MM.1S (cell line): Measurements from ENCODE around the gene DUSP18.

Experiments
- DNase-seq: peaks from one replicate; pipeline ENCODE4 v3.0.0-alpha.2; 2015
- H2AFZ ChIP-seq: fragments of 300-600 bp; sonication (generic); 2 replicates; pipeline ENCODE4 v1.6.0; 2016; ENCODE audit warnings: antibody characterized with exemption, low read length
- H3F3A ChIP-seq: fragments of 300-600 bp; sonication (generic); 2 replicates; pipeline ENCODE4 v1.6.1; 2016; ENCODE audit warnings: mild to moderate bottlenecking, antibody characterized with exemption, low read length, moderate library complexity, mixed read lengths; ENCODE audit not compliant: insufficient read depth
- H3K27ac ChIP-seq: fragments of 300-600 bp; sonication (generic); 2 replicates; pipeline ENCODE4 v1.5.1; 2016; ENCODE audit warnings: mild to moderate bottlenecking, low read length
- H3K27me3 ChIP-seq: fragments of 300-600 bp; sonication (generic); replicated peaks from 2 replicates; pipeline ENCODE4 v1.6.0; 2016; ENCODE audit warnings: low read length; ENCODE audit not compliant: insufficient read depth
- H3K36me3 ChIP-seq: fragments of 300-600 bp; sonication (generic); replicated peaks from 2 replicates; pipeline ENCODE4 v1.6.1; 2016; ENCODE audit warnings: mild to moderate bottlenecking, low read length, mixed read lengths; ENCODE audit not compliant: insufficient read depth
- H3K4me1 ChIP-seq: fragments of 300-600 bp; sonication (generic); 2 replicates; pipeline ENCODE4 v1.6.1; 2016; ENCODE audit warnings: low read length, mixed read lengths
- H3K4me2 ChIP-seq: fragments of 300-600 bp; sonication (generic); 2 replicates; pipeline ENCODE4 v1.6.0; 2016; ENCODE audit warnings: low read depth, low read length
- H3K4me3 ChIP-seq: fragments of 300-600 bp; sonication (generic); 2 replicates; pipeline ENCODE4 v1.5.1; 2016; ENCODE audit warnings: low read length, mixed read lengths
- H3K79me2 ChIP-seq: fragments of 300-600 bp; sonication (generic); 2 replicates; pipeline ENCODE4 v1.6.1; 2016; ENCODE audit warnings: mixed run types, low read length, mixed read lengths
- H3K9ac ChIP-seq: fragments of 300-600 bp; sonication (generic); 2 replicates; pipeline ENCODE4 v1.6.1; 2016; ENCODE audit warnings: low read length, mixed read lengths
- H3K9me2 ChIP-seq: fragments of 300-600 bp; sonication (generic); replicated peaks from 2 replicates; pipeline ENCODE4 v1.6.1; 2016; ENCODE audit warnings: mild to moderate bottlenecking, low read length, mixed read lengths; ENCODE audit not compliant: insufficient read depth
- H3K9me3 ChIP-seq: fragments of 300-600 bp; sonication (generic); replicated peaks from 2 replicates; pipeline ENCODE4 v1.6.1; 2016; ENCODE audit warnings: mild to moderate bottlenecking, low read length, mixed read lengths; ENCODE audit not compliant: insufficient read depth
- H4K20me1 ChIP-seq: fragments of 300-600 bp; sonication (generic); 2 replicates; pipeline ENCODE4 v1.6.1; 2016; ENCODE audit warnings: mild to moderate bottlenecking, low read length, moderate library complexity, mixed read lengths; ENCODE audit not compliant: insufficient read depth
- EZH2 ChIP-seq: fragments of 300-600 bp; sonication (generic); optimal IDR thresholded peaks from 2 replicates; pipeline ENCODE3; 2017; ENCODE audit warnings: low read depth, mild to moderate bottlenecking, antibody characterized with exemption, low read length, mixed read lengths
- EZH2phosphoT487 ChIP-seq: fragments of 300-600 bp; sonication (generic); IDR thresholded peaks from 2 replicates; pipeline ENCODE4 v1.6.1; 2018; ENCODE audit warnings: antibody characterized with exemption, low read length
- TF ChIP-seq, protein P1 (sequence below): fragments of 300-600 bp; sonication (generic); IDR thresholded peaks from 2 replicates; pipeline ENCODE4 v1.5.1; 2016; ENCODE audit warnings: antibody characterized with exemption, low read length, mixed read lengths

The DUSP18 gene

GRCh38 chr22:30615543-30615954, 52.1 kb downstream of the DUSP18 start:
- Histone ChIP-seq H3K36me3 (no peaks in the 10 kb centered on the region), H3K27me3 (no peaks in the 10 kb centered on the region), H3K79me2 (0 out of 2 replicates have a peak, but pooled peaks cover 1% of the 10 kb centered on the region), H3K4me2 (no peak overlapping the region), H3K4me1 (no peaks in the 10 kb centered on the region; the same call in 1 of the 2 replicates), H3K9ac (no peak overlapping the region), H3K9me3 (no peaks in the 10 kb centered on the region), H3K9me2 (no peaks in the 10 kb centered on the region), H4K20me1 (no peaks in the 10 kb centered on the region), H2AFZ (no peak overlapping the region), H3F3A (no peaks in the 10 kb centered on the region), H3K27ac (no peak overlapping the region), H3K4me3 (no peak overlapping the region)
- DNase-seq = no peak
- TF ChIP-seq, protein P1, sequence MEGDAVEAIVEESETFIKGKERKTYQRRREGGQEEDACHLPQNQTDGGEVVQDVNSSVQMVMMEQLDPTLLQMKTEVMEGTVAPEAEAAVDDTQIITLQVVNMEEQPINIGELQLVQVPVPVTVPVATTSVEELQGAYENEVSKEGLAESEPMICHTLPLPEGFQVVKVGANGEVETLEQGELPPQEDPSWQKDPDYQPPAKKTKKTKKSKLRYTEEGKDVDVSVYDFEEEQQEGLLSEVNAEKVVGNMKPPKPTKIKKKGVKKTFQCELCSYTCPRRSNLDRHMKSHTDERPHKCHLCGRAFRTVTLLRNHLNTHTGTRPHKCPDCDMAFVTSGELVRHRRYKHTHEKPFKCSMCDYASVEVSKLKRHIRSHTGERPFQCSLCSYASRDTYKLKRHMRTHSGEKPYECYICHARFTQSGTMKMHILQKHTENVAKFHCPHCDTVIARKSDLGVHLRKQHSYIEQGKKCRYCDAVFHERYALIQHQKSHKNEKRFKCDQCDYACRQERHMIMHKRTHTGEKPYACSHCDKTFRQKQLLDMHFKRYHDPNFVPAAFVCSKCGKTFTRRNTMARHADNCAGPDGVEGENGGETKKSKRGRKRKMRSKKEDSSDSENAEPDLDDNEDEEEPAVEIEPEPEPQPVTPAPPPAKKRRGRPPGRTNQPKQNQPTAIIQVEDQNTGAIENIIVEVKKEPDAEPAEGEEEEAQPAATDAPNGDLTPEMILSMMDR = no peak
- TF ChIP-seq EZH2 = no peak
- no peak for TF ChIP-seq EZH2phosphoT487

DNA sequence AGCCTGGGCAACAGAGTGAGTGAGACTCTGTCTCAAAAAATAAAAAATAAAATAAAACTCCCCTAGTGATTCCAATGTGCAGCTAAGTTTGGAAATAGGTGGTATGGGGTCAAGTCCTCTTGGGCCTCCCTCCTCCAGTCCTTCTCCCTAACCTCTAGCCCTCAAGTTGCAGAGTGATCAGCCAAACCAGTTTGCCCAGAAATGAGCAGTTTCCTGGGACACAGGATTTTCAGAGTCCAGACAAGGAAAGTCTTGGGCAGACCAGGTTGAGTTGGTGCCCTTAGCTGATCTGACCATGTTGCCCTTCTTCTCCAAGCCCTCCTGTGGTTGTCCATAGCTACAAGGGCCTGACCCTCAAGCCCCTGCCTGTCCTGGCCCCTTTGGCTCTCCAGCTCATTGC, 52.8 kb downstream of the DUSP18 start:
- Histone ChIP-seq H3K36me3 (no peaks in the 10 kb centered on the region), H3K4me1 (peaks cover 6% of the 10 kb centered on the region), H2AFZ (no peak overlapping the region), H3K79me2 (peaks cover 8% of the 10 kb centered on the region; the same call in 1 of the 2 replicates), H4K20me1 (no peaks in the 10 kb centered on the region), H3K4me3 (no peak overlapping the region), H3F3A (peaks cover 2% of the 10 kb centered on the region; the same call in 1 of the 2 replicates), H3K4me2 (no peak overlapping the region), H3K9me3 (no peaks in the 10 kb centered on the region), H3K9me2 (no peaks in the 10 kb centered on the region), H3K27ac (no peak overlapping the region), H3K27me3 (no peaks in the 10 kb centered on the region), H3K9ac (no peak overlapping the region)
- DNase-seq = no peak
- TF ChIP-seq EZH2 (no peak), EZH2phosphoT487 (no peak)
- TF ChIP-seq, protein P1 = no peak

DNA sequence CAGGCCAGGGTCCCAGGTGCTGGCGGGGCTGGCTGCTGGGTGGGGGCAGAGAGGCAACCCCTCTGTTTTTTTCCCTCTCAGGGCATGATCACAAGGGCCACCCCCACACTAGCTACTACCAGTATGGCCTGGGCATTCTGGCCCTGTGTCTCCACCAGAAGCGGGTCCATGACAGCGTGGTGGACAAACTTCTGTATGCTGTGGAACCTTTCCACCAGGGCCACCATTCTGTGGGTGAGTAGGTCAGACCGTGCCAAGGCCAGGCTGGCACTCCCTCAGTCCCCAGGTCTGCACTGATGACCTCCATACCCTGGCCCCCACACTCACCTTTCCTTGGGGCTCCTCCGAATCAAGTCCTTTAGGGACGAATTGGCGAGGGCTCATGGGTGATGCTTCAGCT, 53.4 kb downstream of the DUSP18 start:
- Histone ChIP-seq H3K9me3 (no peaks in the 10 kb centered on the region), H2AFZ (no peak overlapping the region), H3K4me1 (peaks cover 12% of the 10 kb centered on the region), H3K27me3 (no peaks in the 10 kb centered on the region), H3F3A (peaks cover 8% of the 10 kb centered on the region), H4K20me1 (no peaks in the 10 kb centered on the region), H3K4me3 (no peak overlapping the region), H3K79me2 (peaks cover 8% of the 10 kb centered on the region; the same call in 1 of the 2 replicates), H3K9me2 (no peaks in the 10 kb centered on the region), H3K36me3 (no peaks in the 10 kb centered on the region), H3K4me2 (no peak overlapping the region), H3K9ac (no peak overlapping the region), H3K27ac (no peak overlapping the region)
- TF ChIP-seq EZH2 (no peak), EZH2phosphoT487 (no peak)
- TF ChIP-seq, protein P1 = no peak
- no peak for DNase-seq
